H1 (cell line): ENCODE results near the gene ACO1. TPM values are rescaled to one million over a fixed set of nuclear protein-coding genes. Genes with fewer than 3 reads are reported as not detected.

Experiments
- ASH2L ChIP-seq: fragments of 200-600, 300-600 bp; sonication (generic); IDR thresholded peaks from one replicate; pipeline ENCODE4 v1.7.1; 2017; ENCODE audit warnings: low read length
- BRCA1 ChIP-seq: IDR thresholded peaks from 2 replicates; pipeline ENCODE4 v1.6.1; 2012; ENCODE audit warnings: low read depth, low read length, improper control_type of control experiment
- CBX8 ChIP-seq: fragments of 300-800, 300-1000 bp; sonication (generic); IDR thresholded peaks from 2 replicates; pipeline ENCODE4 v1.7.1; 2016; ENCODE audit warnings: low read depth, low read length, borderline replicate concordance
- CHD1 ChIP-seq: IDR thresholded peaks from 2 replicates; pipeline ENCODE4 v1.6.1; 2012; ENCODE audit warnings: low read depth, low read length, improper control_type of control experiment
- CTCF ChIP-seq, 3 experiments: IDR thresholded peaks; 1 replicate in 2 of 3; 2 replicates in 1 of 3; pipeline versions ENCODE4 v1.5.1 to v1.6.1; 2011; ENCODE audit warnings: low read length in 3 of 3, mild to moderate bottlenecking in 3 of 3, inconsistent platforms in 2 of 3, low read depth in 1 of 3, moderate library complexity in 1 of 3; ENCODE audit not compliant: insufficient read depth in 1 of 3; ENCODE audit errors: control extremely low read depth in 1 of 3
- PHF8 ChIP-seq: fragments of 200-600 bp; sonication (generic); conservative IDR thresholded peaks from 2 replicates; pipeline ENCODE4 v1.7.1; 2012; ENCODE audit warnings: low read depth, mild to moderate bottlenecking, inconsistent platforms, low read length, moderate library complexity
- POLR2A ChIP-seq, 2 experiments: IDR thresholded peaks; 1 replicate in 1 of 2; 2 replicates in 1 of 2; pipeline ENCODE4 v1.6.1; 2011; ENCODE audit warnings: low read depth in 2 of 2, low read length in 2 of 2, mild to moderate bottlenecking in 2 of 2; ENCODE audit errors: control extremely low read depth in 1 of 2
- SIX5 ChIP-seq: IDR thresholded peaks from 2 replicates; pipeline ENCODE4 v1.6.1; 2011; ENCODE audit warnings: mild to moderate bottlenecking, low read depth, low read length
- TAF1 ChIP-seq: IDR thresholded peaks from 2 replicates; pipeline ENCODE4 v1.6.1; 2011; ENCODE audit warnings: mild to moderate bottlenecking, low read depth, low read length
- YY1 ChIP-seq: IDR thresholded peaks from 2 replicates; pipeline ENCODE4 v1.6.1; 2011; ENCODE audit warnings: low read depth, mild to moderate bottlenecking, low read length
- polyA plus RNA-seq, 7 experiments: library from polyadenylated mRNA; depleted of rRNA in 3 of 7; stranded (reverse) in 5 of 7; unstranded in 2 of 7; fragments of >200 nt in 5 of 7; fragments of 200-250 nt in 2 of 7; gene quantifications; 1 replicate in 5 of 7; 2 replicates in 1 of 7; 4 replicates in 1 of 7; pipeline versions ENCODE4 v1.2.1 to v1.2.3, GENCODE V29; 2011 to 2013; ENCODE audit warnings: missing spikeins in 2 of 7, mixed read lengths in 2 of 7
- total RNA-seq: library from RNA; stranded (reverse); fragmentation: NEBNext Ultra II Directional; extraction: Animal tissue kit (Norgen Biotek cat#: 25700); gene quantifications from 2 replicates; pipeline ENCODE4 v1.2.1, GENCODE V29; 2021

Gene ACO1
- total and polyA plus RNA-seq, 2 of the 8 experiments (the other 6 are each of a cell fraction or from before 2014, with no cell fraction given) = 39.3 to 49.8 TPM

DNA sequence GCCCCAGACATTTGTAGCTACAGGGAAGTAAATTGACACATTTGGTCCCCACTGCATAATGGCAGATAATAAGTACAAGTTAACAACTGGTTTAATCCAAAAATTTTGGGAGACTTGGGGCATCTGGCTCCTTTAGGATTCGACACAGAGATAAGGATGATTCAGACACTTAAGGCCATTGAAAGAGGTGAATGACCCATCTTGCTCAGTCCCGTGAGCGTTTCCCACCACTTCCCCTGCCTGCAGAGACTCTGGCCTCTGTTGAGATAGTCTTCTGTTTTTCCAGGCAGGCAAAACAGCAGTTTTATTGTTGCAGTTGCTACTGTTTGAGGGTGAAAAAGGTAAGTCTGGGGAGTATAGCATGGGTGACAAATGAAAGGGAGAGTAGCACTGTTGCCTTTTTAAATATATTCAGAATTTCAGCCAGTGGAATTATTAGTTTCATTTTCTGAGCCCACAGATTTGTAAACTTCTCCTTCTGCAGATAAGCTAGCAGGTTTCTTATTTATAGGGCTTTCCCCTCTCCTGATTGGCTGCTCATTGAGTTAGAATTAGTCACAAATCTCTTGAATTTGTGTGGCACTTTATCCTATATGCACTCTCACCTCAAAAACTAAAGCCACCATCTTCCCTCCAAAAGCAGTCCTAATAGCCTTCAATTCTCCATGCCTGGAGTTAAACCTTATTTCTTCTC is 19.3 kb downstream of the ACO1 start (continued):
- TF ChIP-seq PHF8 (no peak), ASH2L (no peak), CBX8 (no peak), POLR2A (IDR thresholded peaks at IDR 0.05; ENCODE audit: control extremely low read depth in 1 of 2, low read depth in 2 of 2, low read length in 2 of 2) (no peak), YY1 (no peak), TAF1 (no peak), CHD1 (no peak), CTCF (IDR thresholded peaks at IDR 0.05; ENCODE audit: control extremely low read depth in 1 of 3, insufficient read depth in 1 of 3, low read depth in 1 of 3, low read length in 3 of 3) (no peak), BRCA1 (no peak), SIX5 (no peak)
